Measurements from ENCODE around the gene ZBTB7B.

GRCh38 chr1:154998818-154999570, 3.6 kb upstream of the ZBTB7B start:
- TF ChIP-seq POLR2AphosphoS5 (IDR thresholded peaks at IDR 0.05; ENCODE audit: low read depth, low read length) (no peak), SIN3A (IDR thresholded peaks at IDR 0.05; ENCODE audit: borderline replicate concordance, insufficient read depth, low read length) (no peak), REST (IDR thresholded peaks at IDR 0.05; ENCODE audit: insufficient read depth in 1 of 2, low read depth in 2 of 2, low read length in 2 of 2) (no peak), FOXP2 (optimal IDR thresholded peaks at IDR 0.05; ENCODE audit: borderline replicate concordance, extremely low read depth, extremely low read length, insufficient read depth) (no peak)
